GM18499 (cell line): ENCODE measurements around the gene GRM7.

Experiments
- ATAC-seq: cut with Tn5 transposase; IDR thresholded peaks from one replicate; pipeline ENCODE4 v1.9.1; 2021; ENCODE audit warnings: moderate number of reproducible peaks; ENCODE audit not compliant: insufficient read depth, unreplicated experiment

GRM7 gene

GRCh38 chr3:7684182-7684715, 823.3 kb downstream of the GRM7 start:
- no peak for ATAC-seq

GRCh38 chr3:7687428-7688147, 826.7 kb downstream of the GRM7 start:
- ATAC-seq: no peak

GRCh38 chr3:7692866-7693265, 832.0 kb downstream of the GRM7 start:
- no peak for ATAC-seq

GRCh38 chr3:7693976-7694375, 833.1 kb downstream of the GRM7 start:
- ATAC-seq: no peak

- ATAC-seq: no peak
Observed at GRCh38 chr3:7695049-7695448, 834.1 kb downstream of the GRM7 start.

GRCh38 chr3:7696320-7696719, 835.4 kb downstream of the GRM7 start:
- ATAC-seq: no peak

GRCh38 chr3:7697548-7697947, 836.6 kb downstream of the GRM7 start:
- no peak for ATAC-seq

GRCh38 chr3:7700539-7700938, 839.6 kb downstream of the GRM7 start:
- ATAC-seq: no peak

- ATAC-seq: no peak
Observed at GRCh38 chr3:7700977-7701376, 840.1 kb downstream of the GRM7 start.

- ATAC-seq: no peak
Observed at GRCh38 chr3:7707187-7707586, 846.3 kb downstream of the GRM7 start.

GRCh38 chr3:7709376-7710082, 848.6 kb downstream of the GRM7 start:
- no peak for ATAC-seq

GRCh38 chr3:7710284-7710683, 849.4 kb downstream of the GRM7 start:
- no peak for ATAC-seq

GRCh38 chr3:7713724-7714123, 852.8 kb downstream of the GRM7 start:
- ATAC-seq: no peak

- no peak for ATAC-seq
Observed at GRCh38 chr3:7720649-7721297, 859.9 kb downstream of the GRM7 start.

GRCh38 chr3:7721869-7722268, 861.0 kb downstream of the GRM7 start:
- no peak for ATAC-seq

GRCh38 chr3:7728566-7729519, 867.9 kb downstream of the GRM7 start:
- no peak for ATAC-seq

- ATAC-seq: no peak
Observed at GRCh38 chr3:7733933-7734332, 873.0 kb downstream of the GRM7 start.

GRCh38 chr3:7734456-7734855, 873.5 kb downstream of the GRM7 start:
- no peak for ATAC-seq

GRCh38 chr3:7737263-7737662, 876.3 kb downstream of the GRM7 start:
- ATAC-seq: no peak

GRCh38 chr3:7739754-7740153, 878.8 kb downstream of the GRM7 start:
- ATAC-seq: no peak
